Common myeloid progenitor, CD34-positive (primary cell): ENCODE data around the gene CHMP1A.
"Not testable (repeated sequence)": the region's sequence is repeated elsewhere in the genome, so short reads cannot be mapped to it uniquely, and the experiment has no call there.

Source experiments
- CTCF ChIA-PET: fragments of 350-600 bp; sonication (Branson Sonifier 250); formaldehyde crosslinking; loops from one replicate; lab custom pipeline; 2021; ENCODE audit warnings: antibody characterized with exemption; lab: Charles Lee
- POLR2A ChIA-PET: fragments of 350-600 bp; sonication (Branson Sonifier 250); formaldehyde crosslinking; loops from one replicate; lab custom pipeline; 2021; ENCODE audit warnings: antibody characterized with exemption; lab: Charles Lee
- DNase-seq, 3 donors: peaks; one replicate each; pipeline versions ENCODE4 v3.0.0 to v3.0.0-alpha.2; 2013
- H3K27ac ChIP-seq, 2 experiments: 1 replicate in 1 of 2; 2 replicates in 1 of 2; pipeline ENCODE4 v1.7.0; 2013; ENCODE audit warnings: inconsistent platforms in 2 of 2, low read length in 2 of 2, mild to moderate bottlenecking in 2 of 2, low read depth in 1 of 2, moderate library complexity in 1 of 2; ENCODE audit not compliant: severe bottlenecking in 2 of 2, insufficient read depth in 1 of 2, poor library complexity in 1 of 2
- H3K27me3 ChIP-seq, 5 experiments: replicated peaks in 2 of 5; 1 replicate in 3 of 5; 2 replicates in 2 of 5; pipeline versions ENCODE4 v1.6.1 to v1.7.0; 2013; ENCODE audit warnings: low read length in 4 of 5, mild to moderate bottlenecking in 2 of 5, moderate library complexity in 2 of 5, inconsistent platforms in 1 of 5; ENCODE audit not compliant: insufficient read depth in 5 of 5, control insufficient read depth in 4 of 5
- H3K36me3 ChIP-seq, 4 experiments: 1 replicate in 2 of 4; 2 replicates in 2 of 4; pipeline versions ENCODE4 v1.6.1 to v1.7.0; 2013; ENCODE audit warnings: low read length in 3 of 4, control low read depth in 1 of 4, mild to moderate bottlenecking in 1 of 4; ENCODE audit not compliant: control insufficient read depth in 4 of 4, insufficient read depth in 4 of 4
- H3K4me1 ChIP-seq, 4 experiments: 1 replicate in 3 of 4; 2 replicates in 1 of 4; pipeline versions ENCODE4 v1.6.1 to v1.7.1; 2013; ENCODE audit warnings: low read length in 3 of 4, mild to moderate bottlenecking in 3 of 4, control low read depth in 1 of 4, inconsistent platforms in 1 of 4, moderate library complexity in 1 of 4; ENCODE audit not compliant: control insufficient read depth in 4 of 4, insufficient read depth in 4 of 4; ENCODE audit errors: control extremely low read depth in 1 of 4
- H3K4me3 ChIP-seq, 7 experiments: 1 replicate in 4 of 7; 2 replicates in 3 of 7; pipeline versions ENCODE4 v1.5.1 to v1.7.0; 2013; ENCODE audit warnings: mild to moderate bottlenecking in 7 of 7, low read length in 6 of 7, moderate library complexity in 6 of 7, inconsistent platforms in 2 of 7, low read depth in 2 of 7, control low read depth in 1 of 7; ENCODE audit not compliant: insufficient read depth in 4 of 7, control insufficient read depth in 1 of 7; ENCODE audit errors: extremely low read depth in 1 of 7
- H3K9me3 ChIP-seq, 5 experiments: 1 replicate in 4 of 5; 2 replicates in 1 of 5; pipeline versions ENCODE4 v1.6.1 to v1.7.1; 2013; ENCODE audit warnings: low read length in 4 of 5, mild to moderate bottlenecking in 2 of 5, inconsistent platforms in 1 of 5, low read depth in 1 of 5, moderate library complexity in 1 of 5; ENCODE audit not compliant: control insufficient read depth in 4 of 5, insufficient read depth in 2 of 5; ENCODE audit errors: control extremely low read depth in 1 of 5
- WGBS: methylation state at CpG from one replicate; pipeline ENCODE4 v1.1.5; 2013; ENCODE audit not compliant: insufficient coverage; 5-methylcytosine and 5-hydroxymethylcytosine counted together

CHMP1A gene

DNA sequence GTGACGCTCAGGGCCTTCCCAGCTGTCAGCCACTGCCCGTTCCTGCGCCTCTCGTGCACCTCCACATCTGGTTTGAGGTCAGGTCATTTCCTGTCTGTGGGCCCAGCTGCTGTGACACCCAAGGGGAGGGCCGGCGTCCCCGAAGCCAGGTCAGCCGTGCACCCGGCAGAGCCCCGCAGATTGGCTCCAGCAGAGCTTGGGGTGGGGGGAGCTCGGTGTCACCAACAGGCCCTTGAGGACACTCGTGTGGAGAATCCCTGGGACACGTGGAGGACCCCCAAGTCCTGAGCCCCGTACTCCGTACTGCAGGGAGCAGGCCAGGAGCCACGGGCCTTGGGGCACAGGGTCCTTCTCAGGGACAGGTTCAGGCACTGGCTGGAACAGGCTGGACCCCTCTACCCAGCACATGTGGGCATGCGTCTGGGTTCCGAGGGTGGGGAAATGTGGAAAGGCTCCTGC lies 39.2 kb upstream of the CHMP1A start:
- ChIA-PET POLR2A (no interaction called here), CTCF (interaction anchor here (0.9 to 1.2 kb wide), 4 partner anchors 9 to 53 kb away, joined by 3 to 4 read pairs (median 3); no protein-coding TSS in a partner anchor)
- WGBS, result 41% methylated on average over 18 of the region's 18 CpGs
- no peaks in the 10 kb centered on the region for H3K9me3 ChIP-seq
- H3K27me3 ChIP-seq, result no peaks in the 10 kb centered on the region
- H3K4me1 ChIP-seq, result peaks cover 2 to 30% (median 29%) of the 10 kb centered on the region in 4 experiments
- DNase-seq, result peak in 2 of 3 donors; percentile 70 to 80
- H3K4me3 ChIP-seq, result no peak overlapping the region
- peaks cover 5 to 48% (median 30%) of the 10 kb centered on the region in 4 experiments for H3K36me3 ChIP-seq
- no peak overlapping the region for H3K27ac ChIP-seq

DNA sequence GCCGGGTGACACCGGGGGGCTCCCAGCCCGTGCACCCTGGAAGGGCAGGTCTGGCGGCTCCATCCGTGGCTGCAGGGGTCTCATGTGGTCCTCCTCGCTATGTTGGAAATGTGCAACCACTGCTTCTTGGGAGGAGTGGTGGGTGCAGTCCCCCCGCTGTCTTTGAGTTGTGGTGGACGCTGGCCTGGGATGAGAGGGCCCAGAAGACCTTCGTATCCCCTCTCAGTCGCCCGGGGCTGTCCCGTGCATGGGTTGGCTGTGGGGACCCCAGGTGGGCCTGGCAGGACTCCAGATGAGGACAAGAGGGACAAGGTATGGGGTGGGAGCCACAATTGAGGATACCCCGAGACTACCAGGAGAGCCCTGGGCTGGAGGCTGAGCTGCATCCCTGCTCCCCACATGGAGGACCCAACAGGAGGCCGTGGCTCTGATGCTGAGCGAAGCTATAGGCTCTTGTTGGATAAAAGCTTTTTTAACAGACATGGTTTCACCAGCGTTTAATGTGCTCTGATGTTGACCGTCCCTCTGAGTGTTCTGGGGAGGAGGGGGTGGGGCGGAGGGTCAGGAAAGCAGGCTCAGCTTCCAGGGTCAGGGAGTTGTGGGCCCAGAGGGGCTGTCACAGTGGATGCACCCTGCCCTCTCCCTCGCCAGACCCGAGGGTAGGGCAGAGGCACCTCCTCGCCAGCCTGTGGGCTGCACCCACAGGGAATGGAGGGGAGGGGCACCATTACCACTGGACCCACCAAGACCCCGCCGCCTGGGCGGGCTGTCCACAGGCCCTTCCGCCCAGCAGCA lies 38.6 kb upstream of the CHMP1A start:
- ChIA-PET POLR2A (interaction anchor here (2.0 kb wide), 1 partner anchor 10 kb away, joined by 4 read pairs; the partner anchor contains the start of gene CDK10), CTCF (interaction anchor here (0.9 to 1.2 kb wide), 3 partner anchors 9 to 25 kb away, joined by 3 to 4 read pairs (median 3); no protein-coding TSS in a partner anchor)
- Histone ChIP-seq H3K4me1 (peaks cover 2 to 28% (median 26%) of the 10 kb centered on the region in 4 experiments), H3K4me3 (no peak overlapping the region), H3K9me3 (no peaks in the 10 kb centered on the region), H3K27me3 (no peaks in the 10 kb centered on the region), H3K36me3 (peaks cover 5 to 54% (median 33%) of the 10 kb centered on the region in 4 experiments), H3K27ac (no peak overlapping the region)
- no peak for DNase-seq
- 84% methylated on average over 16 of the region's 25 CpGs for WGBS

DNA sequence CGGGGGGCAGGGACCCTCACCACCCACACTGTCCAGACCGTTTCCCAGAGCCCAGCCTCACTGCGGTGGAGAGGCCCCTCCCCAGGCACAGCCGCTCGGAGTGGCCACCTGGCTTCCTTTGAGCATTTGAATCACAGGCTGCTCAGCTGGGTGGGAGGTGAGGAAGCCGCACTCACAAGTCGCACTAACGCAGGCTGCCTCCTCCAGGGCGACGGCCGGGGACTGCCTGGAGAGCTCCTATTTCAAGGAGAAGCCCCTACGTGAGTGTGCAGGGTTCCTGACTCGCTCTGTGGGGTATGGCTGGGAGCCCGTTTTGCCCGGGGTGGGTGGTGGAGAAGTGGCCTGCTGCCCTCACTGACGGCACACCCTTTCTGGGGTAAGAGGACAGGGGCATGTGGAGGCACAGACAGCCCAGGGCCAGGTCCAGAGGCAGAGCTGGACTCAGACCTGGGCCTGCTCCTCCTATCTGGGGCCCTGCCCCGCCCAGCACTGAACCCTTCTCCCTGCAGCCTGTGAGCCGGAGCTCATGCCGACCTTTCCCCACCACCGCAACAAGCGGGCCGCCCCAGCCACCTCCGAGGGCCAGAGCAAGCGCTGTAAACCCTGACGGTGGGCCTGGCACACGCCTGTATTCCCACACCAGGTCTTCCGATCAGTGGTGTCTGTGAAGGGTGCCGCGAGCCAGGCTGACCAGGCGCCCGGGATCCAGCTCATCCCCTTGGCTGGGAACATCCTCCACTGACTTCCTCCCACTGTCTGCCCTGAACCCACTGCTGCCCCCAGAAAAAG lies 37.8 kb upstream of the CHMP1A start:
- no peaks in the 10 kb centered on the region for H3K9me3 ChIP-seq
- H3K36me3 ChIP-seq, result peaks cover 5 to 59% (median 36%) of the 10 kb centered on the region in 4 experiments
- CTCF ChIA-PET, result interaction anchor here (1.0 to 1.2 kb wide), 3 partner anchors 10 to 98 kb away, joined by 3 to 4 read pairs (median 3); no protein-coding TSS in a partner anchor
- 98% methylated on average over 28 of the region's 31 CpGs for WGBS
- peaks cover 0 to 20% (median 18%) of the 10 kb centered on the region in 4 experiments for H3K4me1 ChIP-seq
- no peaks in the 10 kb centered on the region for H3K27me3 ChIP-seq
- no peak for DNase-seq
- H3K4me3 ChIP-seq, result no peak overlapping the region
- H3K27ac ChIP-seq, result no peak overlapping the region
- POLR2A ChIA-PET, result interaction anchor here (2.0 kb wide), 1 partner anchor 9 kb away, joined by 4 read pairs; the partner anchor contains the start of gene CDK10

DNA sequence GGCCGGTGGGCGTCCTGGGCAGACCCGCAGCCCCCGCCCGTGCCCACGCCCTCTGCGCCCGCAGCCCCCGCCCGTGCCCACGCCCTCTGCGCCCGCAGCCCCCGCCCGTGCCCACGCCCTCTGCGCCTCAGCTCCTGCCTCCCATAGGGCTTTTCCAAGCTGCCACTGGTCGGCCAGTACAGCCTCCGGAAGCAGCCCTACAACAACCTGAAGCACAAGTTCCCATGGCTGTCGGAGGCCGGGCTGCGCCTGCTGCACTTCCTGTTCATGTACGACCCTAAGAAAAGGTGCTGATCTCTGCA lies 37.2 kb upstream of the CHMP1A start:
- not testable (repeated sequence) for H3K9me3 ChIP-seq, H3K27me3 ChIP-seq, H3K27ac ChIP-seq, DNase-seq, H3K4me3 ChIP-seq
- CTCF ChIA-PET, result interaction anchor here (1.0 kb wide), 1 partner anchor 98 kb away, joined by 3 read pairs; no protein-coding TSS in a partner anchor
- whole genome bisulfite sequencing, result 93% methylated on average over 18 of the region's 23 CpGs
- Histone ChIP-seq H3K36me3 (peaks cover 5 to 62% (median 39%) of the 10 kb centered on the region in 4 experiments), H3K4me1 (peaks cover 0 to 14% (median 13%) of the 10 kb centered on the region in 4 experiments)
- POLR2A ChIA-PET, result interaction anchor here (2.0 kb wide), 1 partner anchor 8 kb away, joined by 4 read pairs; the partner anchor contains the start of gene CDK10

DNA sequence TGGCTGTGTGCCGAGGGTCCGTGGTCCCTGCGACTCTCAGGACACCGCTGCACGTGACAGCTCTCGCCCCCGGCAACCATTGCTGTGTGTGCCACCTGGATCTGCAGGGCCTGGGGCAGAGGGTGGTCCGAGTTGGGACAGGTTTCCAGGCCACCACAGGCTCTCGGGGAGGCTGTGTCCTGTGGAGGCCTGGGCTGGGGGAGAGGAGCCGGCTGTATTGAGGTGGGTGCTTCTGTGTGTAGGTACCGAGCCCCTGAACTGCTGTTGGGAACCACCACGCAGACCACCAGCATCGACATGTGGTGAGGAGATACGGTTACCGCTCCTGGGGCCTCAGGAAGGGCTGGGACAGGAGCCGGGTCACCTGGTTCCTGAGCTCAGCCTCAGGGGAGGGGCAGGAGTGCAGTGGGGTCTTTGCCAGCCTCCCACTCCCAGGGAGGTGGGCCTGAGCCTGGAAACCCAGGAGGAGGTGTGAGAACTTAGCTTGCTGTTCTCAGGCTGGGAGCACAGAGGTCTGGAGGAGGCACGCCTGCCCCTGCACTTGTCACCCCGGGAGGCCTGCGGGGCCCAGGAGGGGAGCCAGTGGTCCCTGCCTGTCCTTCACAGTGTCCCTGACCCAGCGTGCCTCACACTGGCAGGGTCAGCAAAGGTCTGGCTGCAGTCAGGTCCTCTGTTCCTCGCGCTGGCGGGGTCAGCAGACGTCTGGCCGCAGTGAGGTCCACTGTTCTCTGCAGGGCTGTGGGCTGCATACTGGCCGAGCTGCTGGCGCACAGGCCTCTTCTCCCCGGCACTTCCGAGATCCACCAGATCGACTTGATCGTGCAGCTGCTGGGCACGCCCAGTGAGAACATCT lies 36.6 kb upstream of the CHMP1A start:
- no peaks in the 10 kb centered on the region for H3K27me3 ChIP-seq
- CTCF ChIA-PET, result interaction anchor here (1.0 kb wide), 2 partner anchors 99 to 114 kb away, joined by 3 read pairs; no protein-coding TSS in a partner anchor
- H3K4me1 ChIP-seq, result peaks cover 0 to 13% (median 12%) of the 10 kb centered on the region in 4 experiments
- POLR2A ChIA-PET, result interaction anchor here (0.6 to 2.0 kb wide), 2 partner anchors 8 to 11 kb away, joined by 4 read pairs; partner anchors contain the start of gene CDK10
- no peak overlapping the region for H3K4me3 ChIP-seq
- no peak for DNase-seq
- peaks cover 5 to 66% (median 40%) of the 10 kb centered on the region in 4 experiments for H3K36me3 ChIP-seq
- WGBS, result 92% methylated on average over 32 of the region's 32 CpGs
- no peak overlapping the region for H3K27ac ChIP-seq
- no peaks in the 10 kb centered on the region for H3K9me3 ChIP-seq

DNA sequence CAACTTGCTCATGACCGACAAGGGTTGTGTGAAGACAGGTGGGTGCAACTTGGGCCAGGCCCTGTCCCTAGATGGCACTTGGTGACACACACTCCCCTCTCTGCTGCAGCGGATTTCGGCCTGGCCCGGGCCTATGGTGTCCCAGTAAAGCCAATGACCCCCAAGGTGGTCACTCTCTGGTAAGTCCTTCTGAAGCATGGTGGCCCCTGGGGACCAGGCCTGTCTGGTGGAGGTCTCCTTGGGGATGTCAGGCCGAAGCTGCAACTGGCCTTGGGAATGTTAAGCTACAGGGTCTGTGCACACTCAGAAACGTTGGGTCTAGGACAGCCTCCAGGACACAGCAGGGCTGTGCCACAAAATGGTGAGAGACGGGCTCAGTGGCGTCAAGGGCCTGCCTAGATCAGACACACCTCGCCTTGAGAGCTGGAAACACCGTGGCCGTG lies 35.8 kb upstream of the CHMP1A start:
- POLR2A ChIA-PET, result interaction anchor here (0.6 kb wide), 1 partner anchor 10 kb away, joined by 4 read pairs; no protein-coding TSS in a partner anchor

More for the DNA sequence above, 35.8 kb upstream of the CHMP1A start:
- Histone ChIP-seq H3K4me3 (no peak overlapping the region), H3K4me1 (peaks cover 0 to 13% (median 12%) of the 10 kb centered on the region in 4 experiments), H3K27me3 (no peaks in the 10 kb centered on the region), H3K27ac (no peak overlapping the region), H3K36me3 (peaks cover 5 to 68% (median 43%) of the 10 kb centered on the region in 4 experiments), H3K9me3 (no peaks in the 10 kb centered on the region)
- DNase-seq, result no peak
- 97% methylated on average over 8 of the region's 11 CpGs for WGBS
- CTCF ChIA-PET, result interaction anchor here (1.0 kb wide), 1 partner anchor 114 kb away, joined by 3 read pairs; no protein-coding TSS in a partner anchor
